SK-N-SH (cell line): ENCODE data around the gene PRKCD. TPM values are rescaled to one million over a fixed set of nuclear protein-coding genes. Genes with fewer than 3 reads are reported as not detected.

ENCODE experiments used
- CTCF ChIA-PET: fragments of 300-600, 350-600 bp; formaldehyde crosslinking; extraction: SDS; loops from one replicate; lab custom pipeline; 2021; lab: Yijun Ruan, JAX
- POLR2A ChIA-PET: fragments of 350-600 bp; sonication (Branson Sonifier 250); formaldehyde crosslinking; extraction: SDS; loops from one replicate; lab custom pipeline; 2020; ENCODE audit warnings: antibody characterized with exemption, inconsistent platforms; lab: Yijun Ruan, JAX
- DNase-seq: peaks from one replicate; pipeline ENCODE4 v3.0.0; 2012
- H2AFZ ChIP-seq: fragments of 200-600 bp; sonication (generic); 2 replicates; pipeline ENCODE4 v1.8.1; 2016; ENCODE audit warnings: antibody characterized with exemption, mild to moderate bottlenecking, low read depth
- H3F3A ChIP-seq: fragments of 200-600 bp; sonication (generic); replicated peaks from 2 replicates; pipeline ENCODE3; 2016; ENCODE audit warnings: antibody characterized with exemption, mild to moderate bottlenecking; ENCODE audit not compliant: insufficient read depth
- H3K27ac ChIP-seq, 2 experiments: fragments of 200-500 bp in 1 of 2; fragments of 200-600 bp in 1 of 2; sonication (Bioruptor generic) in 1 of 2; sonication (generic), shearing (Covaris generic) in 1 of 2; 2 replicates each; pipeline versions ENCODE4 v1.5.1 to v1.6.1; 2014 to 2016; ENCODE audit warnings: low read depth in 2 of 2, inconsistent platforms in 1 of 2, low read length in 1 of 2, mild to moderate bottlenecking in 1 of 2, mixed read lengths in 1 of 2
- H3K27me3 ChIP-seq: fragments of 200-600 bp; sonication (generic), shearing (Covaris generic); 2 replicates; pipeline ENCODE4 v1.6.1; 2016; ENCODE audit warnings: mixed run types; ENCODE audit not compliant: insufficient read depth
- H3K36me3 ChIP-seq, 2 experiments: fragments of 200-500 bp in 1 of 2; fragments of 200-600 bp in 1 of 2; sonication (Bioruptor generic) in 1 of 2; sonication (generic) in 1 of 2; replicated peaks in 1 of 2; 2 replicates each; pipeline versions ENCODE3 to v1.5.1; 2014 to 2016; ENCODE audit warnings: low read length in 1 of 2, mild to moderate bottlenecking in 1 of 2; ENCODE audit not compliant: insufficient read depth in 2 of 2, control insufficient read depth in 1 of 2
- H3K4me1 ChIP-seq, 2 experiments: fragments of 200-500 bp in 1 of 2; fragments of 200-600 bp in 1 of 2; sonication (Bioruptor generic) in 1 of 2; sonication (generic), shearing (Covaris generic) in 1 of 2; 2 replicates each; pipeline versions ENCODE4 v1.5.1 to v1.6.1; 2014 to 2016; ENCODE audit warnings: low read depth in 1 of 2, low read length in 1 of 2, mixed run types in 1 of 2; ENCODE audit not compliant: insufficient read depth in 2 of 2, control insufficient read depth in 1 of 2
- H3K4me2 ChIP-seq: fragments of 200-600 bp; sonication (generic), shearing (Covaris generic); 2 replicates; pipeline ENCODE4 v1.6.1; 2017; ENCODE audit warnings: mixed run types
- H3K4me3 ChIP-seq, 2 experiments: fragments of 200-500 bp in 1 of 2; fragments of 200-600 bp in 1 of 2; sonication (Bioruptor generic) in 1 of 2; sonication (generic), shearing (Covaris generic) in 1 of 2; 2 replicates each; pipeline versions ENCODE4 v1.5.1 to v1.8.1; 2014 to 2016; ENCODE audit warnings: low read depth in 2 of 2, inconsistent platforms in 1 of 2, low read length in 1 of 2, mild to moderate bottlenecking in 1 of 2, mixed read lengths in 1 of 2, moderate library complexity in 1 of 2
- H3K79me2 ChIP-seq: fragments of 200-600 bp; sonication (generic); 2 replicates; pipeline ENCODE4 v1.8.1; 2017; ENCODE audit warnings: mild to moderate bottlenecking; ENCODE audit not compliant: insufficient read depth
- H3K9ac ChIP-seq: fragments of 200-600 bp; sonication (generic); 2 replicates; pipeline ENCODE4 v1.6.1; 2017; ENCODE audit warnings: mixed run types
- H3K9me2 ChIP-seq: fragments of 200-600 bp; sonication (generic); 2 replicates; pipeline ENCODE4 v1.6.1; 2017; ENCODE audit warnings: mixed run types
- H3K9me3 ChIP-seq: fragments of 200-600 bp; sonication (generic); 2 replicates; pipeline ENCODE4 v1.6.1; 2017; ENCODE audit warnings: mixed run types, mild to moderate bottlenecking, moderate library complexity
- H4K20me1 ChIP-seq: fragments of 200-600 bp; sonication (generic); 2 replicates; pipeline ENCODE4 v1.6.1; 2017; ENCODE audit warnings: mild to moderate bottlenecking, mixed run types; ENCODE audit not compliant: insufficient read depth
- CHD2 ChIP-seq: fragments of 150-350 bp; IDR thresholded peaks from 2 replicates; pipeline ENCODE4 v1.6.1; 2018; ENCODE audit warnings: low read length; ENCODE audit not compliant: partially characterized antibody
- ELF1 ChIP-seq: IDR thresholded peaks from 2 replicates; pipeline ENCODE4 v1.4.0; 2012
- EP300 ChIP-seq, 2 experiments: IDR thresholded peaks; 2 replicates each; pipeline versions ENCODE4 v1.4.0 to v1.6.1; 2012; ENCODE audit warnings: borderline replicate concordance in 1 of 2, low read depth in 1 of 2, low read length in 1 of 2
- EZH2phosphoT487 ChIP-seq: fragments of 200-600 bp; sonication (generic); IDR thresholded peaks from 2 replicates; pipeline ENCODE4 v1.6.1; 2017; ENCODE audit warnings: low read depth, mixed run types, mild to moderate bottlenecking, antibody characterized with exemption, moderate library complexity, borderline replicate concordance
- FOSL2 ChIP-seq: IDR thresholded peaks from 2 replicates; pipeline ENCODE4 v1.4.0; 2012; ENCODE audit warnings: low read depth, mild to moderate bottlenecking, moderate library complexity, borderline replicate concordance
- FOXJ3 ChIP-seq: sonication (generic); formaldehyde crosslinking; IDR thresholded peaks from 2 replicates; pipeline ENCODE4 v1.5.1; 2020; ENCODE audit warnings: mild to moderate bottlenecking, missing genetic modification reagents
- FOXM1 ChIP-seq: IDR thresholded peaks from 2 replicates; pipeline ENCODE4 v1.4.0; 2012; ENCODE audit warnings: low read depth, mild to moderate bottlenecking
- GABPA ChIP-seq: IDR thresholded peaks from 2 replicates; pipeline ENCODE4 v1.4.0; 2012; ENCODE audit warnings: low read depth, mild to moderate bottlenecking
- MEF2A ChIP-seq: IDR thresholded peaks from 2 replicates; pipeline ENCODE4 v1.4.0; 2012; ENCODE audit warnings: low read depth, borderline replicate concordance
- NFIC ChIP-seq: IDR thresholded peaks from 2 replicates; pipeline ENCODE4 v1.4.0; 2012; ENCODE audit warnings: borderline replicate concordance
- NRF1 ChIP-seq: IDR thresholded peaks from 2 replicates; pipeline ENCODE4 v1.6.1; 2012; ENCODE audit warnings: low read depth, mild to moderate bottlenecking, low read length
- RAD21 ChIP-seq: IDR thresholded peaks from 2 replicates; pipeline ENCODE4 v1.6.1; 2012; ENCODE audit warnings: mild to moderate bottlenecking, low read length
- RFX5 ChIP-seq: IDR thresholded peaks from 2 replicates; pipeline ENCODE4 v1.6.1; 2012; ENCODE audit warnings: mild to moderate bottlenecking, improper control_type of control experiment, low read length
- SMC3 ChIP-seq: IDR thresholded peaks from 2 replicates; pipeline ENCODE4 v1.6.1; 2012; ENCODE audit warnings: low read depth, low read length, improper control_type of control experiment
- TAF1 ChIP-seq: IDR thresholded peaks from 2 replicates; pipeline ENCODE4 v1.6.1; 2012; ENCODE audit warnings: low read depth, mild to moderate bottlenecking, low read length, moderate library complexity, borderline replicate concordance
- TCF12 ChIP-seq: IDR thresholded peaks from 2 replicates; pipeline ENCODE4 v1.4.0; 2012
- WGBS: methylation state at CpG from one replicate; pipeline ENCODE4 v1.1.6; 2017; ENCODE audit warnings: low lambda C conversion rate; 5-methylcytosine and 5-hydroxymethylcytosine counted together
- polyA plus RNA-seq, 3 experiments: library from polyadenylated mRNA; depleted of rRNA; stranded (reverse); fragments of >200 nt; gene quantifications; 2 replicates each; pipeline ENCODE4 v1.2.3, GENCODE V29; 2012
- TF ChIP-seq, protein P1 (sequence below): fragments of 200-600 bp; sonication (generic); IDR thresholded peaks from 2 replicates; pipeline ENCODE4 v1.6.1; 2017; ENCODE audit warnings: antibody characterized with exemption, mild to moderate bottlenecking, moderate library complexity
- TF ChIP-seq, protein P2 (sequence below): IDR thresholded peaks from 2 replicates; pipeline ENCODE4 v1.6.1; 2012; ENCODE audit warnings: mild to moderate bottlenecking, low read depth, low read length, moderate library complexity
- TF ChIP-seq, protein P3 (sequence below): IDR thresholded peaks from 2 replicates; pipeline ENCODE4 v1.4.0; 2012; ENCODE audit warnings: low read depth

PRKCD gene
- polyA plus RNA-seq, 1 of the 3 experiments (the other 2 are of a cell fraction) = 29.0 TPM

DNA sequence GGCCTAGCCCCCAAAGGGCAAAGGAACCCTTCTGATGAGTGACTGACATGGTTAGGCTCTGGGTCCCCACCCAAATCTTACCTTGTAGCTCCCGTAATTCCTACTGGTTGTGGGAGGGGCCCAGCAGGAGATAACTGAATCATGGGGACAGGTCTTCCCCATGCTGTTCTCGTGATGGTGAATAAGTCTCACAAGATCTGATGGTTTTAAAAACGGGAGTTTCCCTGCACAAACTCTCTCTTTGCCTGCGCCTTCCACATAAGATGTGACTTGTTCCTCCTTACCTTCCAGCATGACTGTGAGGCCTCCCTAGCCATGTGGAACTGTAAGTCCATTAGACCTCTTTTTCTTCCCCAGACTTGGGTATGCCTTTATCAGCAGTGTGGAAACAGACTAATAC, 77.9 kb downstream of the PRKCD start:
- H3K4me3 ChIP-seq = no peak overlapping the region
- peaks cover 71% of the 10 kb centered on the region for H3K79me2 ChIP-seq
- H3K27me3 ChIP-seq = no peaks in the 10 kb centered on the region
- no peak overlapping the region for H2AFZ ChIP-seq
- H3K36me3 ChIP-seq = peaks cover 33 to 59% of the 10 kb centered on the region in 2 experiments
- TF ChIP-seq NRF1 (no peak), RFX5 (no peak), GABPA (no peak), CHD2 (no peak), TAF1 (no peak), MEF2A (no peak), RAD21 (no peak), SMC3 (no peak), ELF1 (no peak), FOXJ3 (no peak), FOXM1 (no peak), TCF12 (no peak), EP300 (IDR thresholded peaks at IDR 0.05; ENCODE audit: borderline replicate concordance in 1 of 2, low read depth in 1 of 2, low read length in 1 of 2) (no peak), NFIC (no peak), FOSL2 (no peak), EZH2phosphoT487 (no peak)
- TF ChIP-seq, protein P1, sequence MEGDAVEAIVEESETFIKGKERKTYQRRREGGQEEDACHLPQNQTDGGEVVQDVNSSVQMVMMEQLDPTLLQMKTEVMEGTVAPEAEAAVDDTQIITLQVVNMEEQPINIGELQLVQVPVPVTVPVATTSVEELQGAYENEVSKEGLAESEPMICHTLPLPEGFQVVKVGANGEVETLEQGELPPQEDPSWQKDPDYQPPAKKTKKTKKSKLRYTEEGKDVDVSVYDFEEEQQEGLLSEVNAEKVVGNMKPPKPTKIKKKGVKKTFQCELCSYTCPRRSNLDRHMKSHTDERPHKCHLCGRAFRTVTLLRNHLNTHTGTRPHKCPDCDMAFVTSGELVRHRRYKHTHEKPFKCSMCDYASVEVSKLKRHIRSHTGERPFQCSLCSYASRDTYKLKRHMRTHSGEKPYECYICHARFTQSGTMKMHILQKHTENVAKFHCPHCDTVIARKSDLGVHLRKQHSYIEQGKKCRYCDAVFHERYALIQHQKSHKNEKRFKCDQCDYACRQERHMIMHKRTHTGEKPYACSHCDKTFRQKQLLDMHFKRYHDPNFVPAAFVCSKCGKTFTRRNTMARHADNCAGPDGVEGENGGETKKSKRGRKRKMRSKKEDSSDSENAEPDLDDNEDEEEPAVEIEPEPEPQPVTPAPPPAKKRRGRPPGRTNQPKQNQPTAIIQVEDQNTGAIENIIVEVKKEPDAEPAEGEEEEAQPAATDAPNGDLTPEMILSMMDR = no peak
- TF ChIP-seq, protein P2, sequence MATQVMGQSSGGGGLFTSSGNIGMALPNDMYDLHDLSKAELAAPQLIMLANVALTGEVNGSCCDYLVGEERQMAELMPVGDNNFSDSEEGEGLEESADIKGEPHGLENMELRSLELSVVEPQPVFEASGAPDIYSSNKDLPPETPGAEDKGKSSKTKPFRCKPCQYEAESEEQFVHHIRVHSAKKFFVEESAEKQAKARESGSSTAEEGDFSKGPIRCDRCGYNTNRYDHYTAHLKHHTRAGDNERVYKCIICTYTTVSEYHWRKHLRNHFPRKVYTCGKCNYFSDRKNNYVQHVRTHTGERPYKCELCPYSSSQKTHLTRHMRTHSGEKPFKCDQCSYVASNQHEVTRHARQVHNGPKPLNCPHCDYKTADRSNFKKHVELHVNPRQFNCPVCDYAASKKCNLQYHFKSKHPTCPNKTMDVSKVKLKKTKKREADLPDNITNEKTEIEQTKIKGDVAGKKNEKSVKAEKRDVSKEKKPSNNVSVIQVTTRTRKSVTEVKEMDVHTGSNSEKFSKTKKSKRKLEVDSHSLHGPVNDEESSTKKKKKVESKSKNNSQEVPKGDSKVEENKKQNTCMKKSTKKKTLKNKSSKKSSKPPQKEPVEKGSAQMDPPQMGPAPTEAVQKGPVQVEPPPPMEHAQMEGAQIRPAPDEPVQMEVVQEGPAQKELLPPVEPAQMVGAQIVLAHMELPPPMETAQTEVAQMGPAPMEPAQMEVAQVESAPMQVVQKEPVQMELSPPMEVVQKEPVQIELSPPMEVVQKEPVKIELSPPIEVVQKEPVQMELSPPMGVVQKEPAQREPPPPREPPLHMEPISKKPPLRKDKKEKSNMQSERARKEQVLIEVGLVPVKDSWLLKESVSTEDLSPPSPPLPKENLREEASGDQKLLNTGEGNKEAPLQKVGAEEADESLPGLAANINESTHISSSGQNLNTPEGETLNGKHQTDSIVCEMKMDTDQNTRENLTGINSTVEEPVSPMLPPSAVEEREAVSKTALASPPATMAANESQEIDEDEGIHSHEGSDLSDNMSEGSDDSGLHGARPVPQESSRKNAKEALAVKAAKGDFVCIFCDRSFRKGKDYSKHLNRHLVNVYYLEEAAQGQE = no peak
- TF ChIP-seq, protein P3, sequence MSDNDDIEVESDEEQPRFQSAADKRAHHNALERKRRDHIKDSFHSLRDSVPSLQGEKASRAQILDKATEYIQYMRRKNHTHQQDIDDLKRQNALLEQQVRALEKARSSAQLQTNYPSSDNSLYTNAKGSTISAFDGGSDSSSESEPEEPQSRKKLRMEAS = no peak
- DNase-seq = no peak
- no peak overlapping the region for H3K9ac ChIP-seq
- H3K27ac ChIP-seq = peak overlapping the region; percentile 81 to 97
- peaks cover 44% of the 10 kb centered on the region for H3F3A ChIP-seq
- ChIA-PET CTCF (no interaction called here), POLR2A (no interaction called here)
- 77% methylated on average over 4 of the region's 4 CpGs for WGBS
- peaks cover 29 to 31% of the 10 kb centered on the region in 2 experiments; a peak in 3 of 4 replicates for H3K4me1 ChIP-seq
- no peaks in the 10 kb centered on the region for H3K9me3 ChIP-seq
- H3K4me2 ChIP-seq = peak overlapping the region; percentile 53; the same call in 1 of the 2 replicates
- peaks cover 31% of the 10 kb centered on the region for H4K20me1 ChIP-seq
- H3K9me2 ChIP-seq = no peaks in the 10 kb centered on the region
